ENCODE results near the gene S100A9.

DNA sequence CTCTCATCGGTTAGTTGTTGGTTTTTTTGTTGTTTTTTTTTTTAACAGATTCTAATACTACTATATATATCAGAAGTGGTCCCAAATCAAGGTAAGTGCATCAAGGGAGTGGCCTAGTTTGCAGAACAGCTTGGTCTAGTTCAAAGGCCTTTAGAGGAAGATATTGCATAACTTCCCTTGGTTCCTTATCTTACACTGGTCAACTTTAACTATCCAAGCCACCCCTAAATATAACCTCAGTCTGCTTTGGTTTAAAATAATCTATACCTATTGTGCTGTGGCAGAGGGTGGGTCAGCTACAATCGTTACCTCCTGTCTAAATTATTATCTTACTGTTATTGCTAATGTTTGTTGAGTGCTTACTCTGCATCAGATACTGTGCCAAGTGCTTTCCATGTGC, 10.8 kb downstream of the S100A9 start:
- TF ChIP-seq, protein P1, sequence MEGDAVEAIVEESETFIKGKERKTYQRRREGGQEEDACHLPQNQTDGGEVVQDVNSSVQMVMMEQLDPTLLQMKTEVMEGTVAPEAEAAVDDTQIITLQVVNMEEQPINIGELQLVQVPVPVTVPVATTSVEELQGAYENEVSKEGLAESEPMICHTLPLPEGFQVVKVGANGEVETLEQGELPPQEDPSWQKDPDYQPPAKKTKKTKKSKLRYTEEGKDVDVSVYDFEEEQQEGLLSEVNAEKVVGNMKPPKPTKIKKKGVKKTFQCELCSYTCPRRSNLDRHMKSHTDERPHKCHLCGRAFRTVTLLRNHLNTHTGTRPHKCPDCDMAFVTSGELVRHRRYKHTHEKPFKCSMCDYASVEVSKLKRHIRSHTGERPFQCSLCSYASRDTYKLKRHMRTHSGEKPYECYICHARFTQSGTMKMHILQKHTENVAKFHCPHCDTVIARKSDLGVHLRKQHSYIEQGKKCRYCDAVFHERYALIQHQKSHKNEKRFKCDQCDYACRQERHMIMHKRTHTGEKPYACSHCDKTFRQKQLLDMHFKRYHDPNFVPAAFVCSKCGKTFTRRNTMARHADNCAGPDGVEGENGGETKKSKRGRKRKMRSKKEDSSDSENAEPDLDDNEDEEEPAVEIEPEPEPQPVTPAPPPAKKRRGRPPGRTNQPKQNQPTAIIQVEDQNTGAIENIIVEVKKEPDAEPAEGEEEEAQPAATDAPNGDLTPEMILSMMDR (IDR thresholded peaks at IDR 0.05) = no peak
- TF ChIP-seq ZFX (IDR thresholded peaks at IDR 0.05; ENCODE audit: borderline replicate concordance) = no peak
